Measurements from ENCODE around the gene CHRNA1.

- TF ChIP-seq GATA2 (IDR thresholded peaks at IDR 0.05; ENCODE audit: low read depth, low read length): no peak
- no peak for TF ChIP-seq GATA3 (IDR thresholded peaks at IDR 0.05; ENCODE audit: low read depth, low read length)
These were observed 16.0 kb upstream of the CHRNA1 start for GRCh38 chr2:174780191-174780840.

Data from SH-SY5Y (cell line).